Endothelial cell of umbilical vein (primary cell): ENCODE measurements around the gene KY.

Experiments used
- MYC ChIP-seq: IDR thresholded peaks from one replicate; pipeline ENCODE4 v1.6.1; 2011; ENCODE audit warnings: mild to moderate bottlenecking, low read depth, low read length
- POLR2A ChIP-seq: IDR thresholded peaks from 2 replicates; pipeline ENCODE4 v1.6.1; 2012; ENCODE audit warnings: low read depth, mild to moderate bottlenecking, control low read depth, low read length
- POLR2AphosphoS5 ChIP-seq: IDR thresholded peaks from 2 replicates; pipeline ENCODE4 v1.6.1; 2012; ENCODE audit warnings: low read depth, mild to moderate bottlenecking, control low read depth, low read length, moderate library complexity; ENCODE audit not compliant: insufficient read depth
- TF ChIP-seq, protein P1 (sequence below), 2 donors: IDR thresholded peaks; 1 replicate in 1 of 2; 2 replicates in 1 of 2; pipeline ENCODE4 v1.5.1; 2011; ENCODE audit warnings: low read length in 2 of 2, mild to moderate bottlenecking in 2 of 2, moderate library complexity in 2 of 2, control low read depth in 1 of 2, inconsistent platforms in 1 of 2, low read depth in 1 of 2; ENCODE audit not compliant: insufficient read depth in 1 of 2; ENCODE audit errors: extremely low read depth in 1 of 2

DNA sequence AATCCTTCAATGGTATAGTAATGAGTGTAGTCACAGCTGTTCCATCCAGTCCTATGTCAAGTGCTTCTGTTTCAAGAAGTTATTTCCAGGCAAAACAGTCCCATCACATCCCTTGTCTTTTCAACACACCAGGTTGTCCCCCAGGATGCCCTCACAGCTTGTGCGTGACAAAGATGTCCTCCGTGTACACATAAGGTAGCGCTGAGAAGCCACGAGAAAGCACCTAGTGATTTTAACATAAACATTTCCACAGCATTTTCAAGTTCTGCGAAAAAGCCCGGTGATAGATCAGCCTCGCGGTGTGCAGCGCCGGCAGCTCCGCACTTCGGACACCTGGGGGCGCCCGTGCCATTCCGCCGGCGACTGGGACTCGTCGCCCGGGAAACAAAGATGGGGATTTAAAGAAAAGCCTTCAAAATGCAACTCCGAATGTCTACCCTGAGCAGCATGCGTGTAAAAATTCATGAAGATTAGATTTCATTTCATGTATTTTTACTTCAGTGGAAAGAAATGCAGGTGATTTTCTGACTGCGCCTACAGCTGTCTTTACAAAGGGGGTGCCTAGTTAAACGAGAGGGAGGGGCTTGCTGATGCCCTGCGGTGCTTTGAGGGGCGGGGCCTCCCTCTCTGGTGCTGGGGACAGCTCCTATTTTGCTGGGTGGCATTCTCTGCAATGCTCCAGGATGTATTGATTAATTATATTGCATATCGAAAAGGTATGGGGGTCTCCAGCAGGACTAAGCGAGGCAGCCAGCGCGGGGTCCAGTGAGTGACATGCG is 49.9 kb downstream of the KY start:
- TF ChIP-seq, protein P1, sequence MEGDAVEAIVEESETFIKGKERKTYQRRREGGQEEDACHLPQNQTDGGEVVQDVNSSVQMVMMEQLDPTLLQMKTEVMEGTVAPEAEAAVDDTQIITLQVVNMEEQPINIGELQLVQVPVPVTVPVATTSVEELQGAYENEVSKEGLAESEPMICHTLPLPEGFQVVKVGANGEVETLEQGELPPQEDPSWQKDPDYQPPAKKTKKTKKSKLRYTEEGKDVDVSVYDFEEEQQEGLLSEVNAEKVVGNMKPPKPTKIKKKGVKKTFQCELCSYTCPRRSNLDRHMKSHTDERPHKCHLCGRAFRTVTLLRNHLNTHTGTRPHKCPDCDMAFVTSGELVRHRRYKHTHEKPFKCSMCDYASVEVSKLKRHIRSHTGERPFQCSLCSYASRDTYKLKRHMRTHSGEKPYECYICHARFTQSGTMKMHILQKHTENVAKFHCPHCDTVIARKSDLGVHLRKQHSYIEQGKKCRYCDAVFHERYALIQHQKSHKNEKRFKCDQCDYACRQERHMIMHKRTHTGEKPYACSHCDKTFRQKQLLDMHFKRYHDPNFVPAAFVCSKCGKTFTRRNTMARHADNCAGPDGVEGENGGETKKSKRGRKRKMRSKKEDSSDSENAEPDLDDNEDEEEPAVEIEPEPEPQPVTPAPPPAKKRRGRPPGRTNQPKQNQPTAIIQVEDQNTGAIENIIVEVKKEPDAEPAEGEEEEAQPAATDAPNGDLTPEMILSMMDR (IDR thresholded peaks at IDR 0.05; ENCODE audit: extremely low read depth in 1 of 2, insufficient read depth in 1 of 2, low read depth in 1 of 2, low read length in 2 of 2) = peak; percentile 96
- TF ChIP-seq POLR2A (no peak), POLR2AphosphoS5 (no peak), MYC (no peak)
